ENCODE results near the gene IGF1. TPM values are rescaled to one million over a fixed set of nuclear protein-coding genes. Genes with fewer than 3 reads are reported as not detected.

Gene IGF1
- total RNA-seq, 1 donor from 2014 or later: 0.41 TPM

GRCh38 chr12:102429211-102430154 lies 50.9 kb downstream of the IGF1 start:
- intact Hi-C loops (cut with micrococcal nuclease): no loop called here

GRCh38 chr12:102427543-102427941 lies 52.8 kb downstream of the IGF1 start:
- intact Hi-C loops (cut with micrococcal nuclease): no loop called here

GRCh38 chr12:102426599-102427542 lies 53.5 kb downstream of the IGF1 start:
- intact Hi-C loops (cut with micrococcal nuclease): no loop called here

- intact Hi-C loops (cut with micrococcal nuclease): no loop called here
Observed at GRCh38 chr12:102425109-102426039, 55.0 kb downstream of the IGF1 start.

- intact Hi-C loops (cut with micrococcal nuclease): loop anchor here (5.0 kb wide), 1 partner anchor 59 kb away; the partner anchor contains the start of gene IGF1
Observed at GRCh38 chr12:102423462-102423861, 56.9 kb downstream of the IGF1 start.

- intact Hi-C loops (cut with micrococcal nuclease): loop anchor here (5.0 kb wide), 1 partner anchor 60 kb away; the partner anchor contains the start of gene IGF1
Observed at GRCh38 chr12:102421802-102422583, 58.4 kb downstream of the IGF1 start.

GRCh38 chr12:102419094-102419764 lies 61.1 kb downstream of the IGF1 start:
- intact Hi-C loops (cut with micrococcal nuclease): no loop called here

- intact Hi-C loops (cut with micrococcal nuclease): no loop called here
Observed at GRCh38 chr12:102417055-102417454, 63.3 kb downstream of the IGF1 start.

- intact Hi-C loops (cut with micrococcal nuclease): no loop called here
Observed at GRCh38 chr12:102415515-102415914, 64.8 kb downstream of the IGF1 start.

GRCh38 chr12:102413396-102413795 lies 67.0 kb downstream of the IGF1 start:
- intact Hi-C loops (cut with micrococcal nuclease): no loop called here

- intact Hi-C loops (cut with micrococcal nuclease): no loop called here
Observed at GRCh38 chr12:102410511-102410910, 69.9 kb downstream of the IGF1 start.

GRCh38 chr12:102408487-102409297 lies 71.7 kb downstream of the IGF1 start:
- intact Hi-C loops (cut with micrococcal nuclease): no loop called here

- intact Hi-C loops (cut with micrococcal nuclease): no loop called here
Observed at GRCh38 chr12:102407776-102408486, 72.4 kb downstream of the IGF1 start.

- intact Hi-C loops (cut with micrococcal nuclease): no loop called here
Observed at GRCh38 chr12:102406033-102406584, 74.3 kb downstream of the IGF1 start.

GRCh38 chr12:102401087-102401486 lies 79.3 kb downstream of the IGF1 start:
- intact Hi-C loops (cut with micrococcal nuclease): no loop called here

GRCh38 chr12:102399653-102400052 lies 80.7 kb downstream of the IGF1 start:
- intact Hi-C loops (cut with micrococcal nuclease): no loop called here

GRCh38 chr12:102396276-102396675 lies 84.1 kb downstream of the IGF1 start:
- intact Hi-C loops (cut with micrococcal nuclease): no loop called here
